ENCODE data around the gene C17orf58. TPM values are rescaled to one million over a fixed set of nuclear protein-coding genes. Genes with fewer than 3 reads are reported as not detected.

Gene C17orf58
- total and polyA plus RNA-seq, 2 of the 4 experiments (the other 2 are of a cell fraction), result 7.2 to 10.2 TPM

DNA sequence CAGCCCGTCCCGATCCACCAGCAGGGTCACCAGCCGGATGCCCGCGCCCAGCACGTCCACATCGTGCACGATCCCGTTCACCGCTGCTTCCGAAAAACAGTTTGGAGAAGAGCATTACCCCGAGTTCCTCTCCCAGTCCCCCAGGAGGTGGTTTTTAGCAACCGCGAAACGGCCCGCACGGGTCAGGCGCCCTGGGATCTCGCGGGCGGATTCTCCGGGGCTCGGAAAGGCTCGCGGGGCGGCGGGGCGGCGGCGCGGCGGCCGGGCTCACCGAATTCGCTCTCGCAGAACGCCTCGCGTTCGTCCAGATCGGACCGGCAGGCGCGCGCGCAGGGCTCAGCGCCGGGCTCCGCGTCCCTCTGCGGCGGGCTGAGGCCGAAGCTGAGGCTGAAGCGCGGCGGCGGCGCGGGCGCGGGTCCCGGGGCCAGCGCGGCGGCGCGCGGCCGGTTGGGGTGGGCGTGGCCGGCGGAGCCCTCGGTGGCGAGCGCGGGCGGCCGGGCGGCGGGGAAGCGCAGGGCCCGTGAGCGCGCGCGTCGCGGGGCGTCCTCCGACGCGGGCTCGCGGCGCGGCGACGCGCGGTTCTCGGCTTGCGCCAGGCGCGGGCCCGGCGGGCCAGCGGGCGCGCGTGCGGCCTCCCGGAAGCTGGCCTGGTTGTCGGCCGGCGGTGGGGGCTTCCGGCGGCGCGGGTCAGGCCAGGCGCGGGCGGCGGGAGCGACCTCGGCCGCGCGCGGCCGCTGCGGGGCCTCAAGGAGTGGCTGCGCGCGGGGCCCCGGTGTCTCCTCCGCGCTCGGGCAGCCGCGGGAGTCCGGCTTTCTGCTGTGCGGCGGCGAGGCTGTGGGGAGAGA, 2.9 kb downstream of the C17orf58 start:
- in situ Hi-C loops (cut with MboI; ENCODE audit: low sequenced_read_pairs) (no loop called here), intact Hi-C loops (cut with micrococcal nuclease) (loop anchor here (1.0 to 10.0 kb wide), 2 partner anchors 11 to 211 kb away; no protein-coding TSS in a partner anchor), dilution Hi-C loops (cut with HindIII; ENCODE audit: low sequenced_read_pairs, unreplicated experiment) (no loop called here)
- H3K27me3 ChIP-seq (ENCODE audit: control insufficient read depth, insufficient read depth, low read length), result no peaks in the 10 kb centered on the region
- CTCF ChIA-PET, result interaction anchor here (1.4 kb wide), 1 partner anchor 30 kb away, joined by 3 read pairs; no protein-coding TSS in a partner anchor
- H2BK120ac ChIP-seq (ENCODE audit: low read depth, low read length), result peak overlapping the region; percentile 28; the same call in 1 of the 2 replicates
- H2BK20ac ChIP-seq (ENCODE audit: low read depth, low read length), result no peak overlapping the region
- peaks cover 5% of the 10 kb centered on the region; the same call in 1 of the 2 replicates for H3K4me1 ChIP-seq (ENCODE audit: control insufficient read depth, insufficient read depth, low read length)
- DNase-seq (peak; percentile 84), ATAC-seq (ENCODE audit: low read depth) (peak; percentile 84)
- H3K56ac ChIP-seq (ENCODE audit: extremely low read depth, insufficient read depth, low read length), result peak overlapping the region; percentile 54
- peak overlapping the region; percentile 76 for H3K14ac ChIP-seq (replicated peaks; ENCODE audit: low read depth, low read length)
- TF ChIP-seq RAD21 (IDR thresholded peaks at IDR 0.05; ENCODE audit: low read length) (no peak), MXI1 (IDR thresholded peaks at IDR 0.05; ENCODE audit: borderline replicate concordance, low read depth, low read length) (no peak), BHLHE40 (IDR thresholded peaks at IDR 0.05; ENCODE audit: low read depth, low read length) (0 out of 2 replicates have a peak, but pooled peaks have one; percentile 45), MAZ (IDR thresholded peaks at IDR 0.05; ENCODE audit: borderline replicate concordance, low read depth, low read length) (peak; percentile 87; the same call in 1 of the 2 replicates), CHD1 (IDR thresholded peaks at IDR 0.05; ENCODE audit: low read depth, low read length) (no peak), CEBPB (IDR thresholded peaks at IDR 0.05; ENCODE audit: low read depth, low read length) (no peak), SMC3 (IDR thresholded peaks at IDR 0.05; ENCODE audit: low read depth, low read length) (no peak), ELK1 (IDR thresholded peaks at IDR 0.05; ENCODE audit: borderline replicate concordance, low read depth, low read length) (no peak), RFX5 (IDR thresholded peaks at IDR 0.05; ENCODE audit: low read depth, low read length) (no peak), POLR2A (IDR thresholded peaks at IDR 0.05; ENCODE audit: low read depth, low read length) (peak; percentile 26; the same call in 1 of the 2 replicates), FOS (IDR thresholded peaks at IDR 0.05; ENCODE audit: low read depth, low read length) (no peak), USF2 (IDR thresholded peaks at IDR 0.05; ENCODE audit: low read depth, low read length) (no peak)
- peak overlapping the region; percentile 74 for H4K5ac ChIP-seq (ENCODE audit: low read depth, low read length)
- peak overlapping the region; percentile 87 for H3K9ac ChIP-seq (ENCODE audit: low read depth, low read length)
- H3K36me3 ChIP-seq (ENCODE audit: control insufficient read depth, insufficient read depth, low read length), result no peaks in the 10 kb centered on the region
- peak overlapping the region; percentile 91 for H3K4me2 ChIP-seq (ENCODE audit: low read depth, low read length)
- H2AFZ ChIP-seq (replicated peaks; ENCODE audit: low read length, poor library complexity), result peak overlapping the region; percentile 94
- peak overlapping the region; percentile 92 for H3K27ac ChIP-seq (ENCODE audit: insufficient read depth, low read length)
- 0% methylated on average over 74 of the region's 144 CpGs; no CpG with 5 or more reads in 1 of the 2 experiments for WGBS, 2 experiments (ENCODE audit: extremely low coverage in 2 of 2, insufficient read length in 1 of 2)
- peaks cover 8% of the 10 kb centered on the region; the same call in 1 of the 2 replicates for H3K9me1 ChIP-seq (ENCODE audit: insufficient read depth, low read length)
- H3K9me3 ChIP-seq (ENCODE audit: control insufficient read depth, insufficient read depth, low read length), result no peaks in the 10 kb centered on the region
- POLR2A ChIA-PET (ENCODE audit: unreplicated experiment), result interaction anchor here (0.6 kb wide), 1 partner anchor 1692 kb away, joined by 8 read pairs; no protein-coding TSS in a partner anchor
- no peaks in the 10 kb centered on the region for H4K20me1 ChIP-seq (ENCODE audit: insufficient read depth, low read length)
- no peak overlapping the region; the same call in 2 of the 3 replicates for H2BK15ac ChIP-seq (ENCODE audit: low read depth, low read length)
- H2AK9ac ChIP-seq (replicated peaks; ENCODE audit: low read depth, low read length, poor library complexity), result peak overlapping the region; percentile 60
- peak overlapping the region; percentile 84 to 86; a peak in 3 of 4 replicates for H4K8ac ChIP-seq (ENCODE audit: low read depth in 2 of 2, low read length in 2 of 2)
- TSS peak; percentile 45 for BruUV-seq (replicated peaks)
- H2BK5ac ChIP-seq (ENCODE audit: low read depth, low read length, poor library complexity, severe bottlenecking), result peak overlapping the region; percentile 59
- peak overlapping the region; percentile 72 for H3K4me3 ChIP-seq (ENCODE audit: insufficient read depth, low read depth, low read length)
- peak overlapping the region; percentile 19; the same call in 1 of the 2 replicates for H3K18ac ChIP-seq (ENCODE audit: low read depth, low read length)
- peak overlapping the region; percentile 92 for H3K4ac ChIP-seq (ENCODE audit: low read depth, low read length)
- 0 out of 2 replicates have a peak overlapping the region, but pooled peaks have one; percentile 36 for H2AK5ac ChIP-seq (ENCODE audit: low read depth, low read length)
- peaks cover 8 to 13% of the 10 kb centered on the region in 2 experiments; a peak in 3 of 4 replicates for H3K79me1 ChIP-seq (ENCODE audit: low read depth in 1 of 2, low read length in 2 of 2)
- H3K23ac ChIP-seq (ENCODE audit: low read depth, low read length), result peak overlapping the region; percentile 97
- peak overlapping the region; percentile 70 for H4K91ac ChIP-seq (ENCODE audit: insufficient read depth, low read depth, low read length)

All from IMR-90 (cell line).